Activated CD4-positive, alpha-beta T cell treated with anti-CD3 and anti-CD28 coated beads for 4 hours (primary cell): Measurements from ENCODE around the gene ADISSP.
"Not testable (repeated sequence)": the region's sequence is repeated elsewhere in the genome, so short reads cannot be mapped to it uniquely, and the experiment has no call there.

Experiments
- DNase-seq, 2 donors: peaks; one replicate each; pipeline ENCODE4 v3.0.0-alpha.2; 2020

The ADISSP gene

DNA sequence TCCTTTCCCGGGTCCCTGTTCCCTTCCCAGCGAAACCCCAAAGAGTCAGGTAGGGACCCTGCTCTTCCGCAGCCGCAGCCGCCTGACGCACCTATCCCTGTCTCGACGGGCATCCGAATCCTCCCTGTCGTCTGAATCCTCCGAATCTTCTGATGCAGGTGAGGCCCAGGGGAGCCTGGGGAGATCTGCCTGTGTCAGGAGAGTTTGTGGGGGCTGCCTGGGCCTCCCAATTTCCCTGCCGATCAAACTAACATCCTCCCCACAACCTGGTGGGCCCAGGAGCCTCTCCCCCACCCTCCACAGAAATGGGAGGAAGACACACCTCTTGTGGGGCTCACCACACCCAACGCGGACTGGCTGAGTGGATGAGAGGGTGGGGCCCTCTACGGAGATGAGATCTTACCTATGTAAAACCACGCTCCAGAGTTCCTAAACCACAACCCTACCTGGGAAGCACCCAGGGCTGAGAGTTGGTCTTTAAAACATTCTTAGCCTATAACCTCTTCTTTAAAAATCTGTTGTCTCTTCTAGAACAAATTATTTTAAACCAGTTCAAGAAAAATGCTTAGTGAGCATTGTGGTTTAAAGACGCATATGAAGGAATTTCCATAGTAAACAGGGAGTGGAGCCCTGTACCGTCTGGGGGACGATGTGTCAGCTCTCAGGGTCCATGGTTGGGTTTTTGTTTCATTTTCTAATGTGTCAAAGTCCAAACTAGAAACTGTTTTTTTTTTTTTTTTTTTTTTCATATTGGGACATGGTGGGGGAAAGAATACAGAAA lies 30.2 kb upstream of the ADISSP start:
- DNase-seq = peak; percentile 38 to 41

- no peak for DNase-seq
Measured at GRCh38 chr20:3797226-3797545, 29.6 kb upstream of the ADISSP start.

GRCh38 chr20:3796477-3797225 lies 29.1 kb upstream of the ADISSP start:
- DNase-seq = no peak

DNA sequence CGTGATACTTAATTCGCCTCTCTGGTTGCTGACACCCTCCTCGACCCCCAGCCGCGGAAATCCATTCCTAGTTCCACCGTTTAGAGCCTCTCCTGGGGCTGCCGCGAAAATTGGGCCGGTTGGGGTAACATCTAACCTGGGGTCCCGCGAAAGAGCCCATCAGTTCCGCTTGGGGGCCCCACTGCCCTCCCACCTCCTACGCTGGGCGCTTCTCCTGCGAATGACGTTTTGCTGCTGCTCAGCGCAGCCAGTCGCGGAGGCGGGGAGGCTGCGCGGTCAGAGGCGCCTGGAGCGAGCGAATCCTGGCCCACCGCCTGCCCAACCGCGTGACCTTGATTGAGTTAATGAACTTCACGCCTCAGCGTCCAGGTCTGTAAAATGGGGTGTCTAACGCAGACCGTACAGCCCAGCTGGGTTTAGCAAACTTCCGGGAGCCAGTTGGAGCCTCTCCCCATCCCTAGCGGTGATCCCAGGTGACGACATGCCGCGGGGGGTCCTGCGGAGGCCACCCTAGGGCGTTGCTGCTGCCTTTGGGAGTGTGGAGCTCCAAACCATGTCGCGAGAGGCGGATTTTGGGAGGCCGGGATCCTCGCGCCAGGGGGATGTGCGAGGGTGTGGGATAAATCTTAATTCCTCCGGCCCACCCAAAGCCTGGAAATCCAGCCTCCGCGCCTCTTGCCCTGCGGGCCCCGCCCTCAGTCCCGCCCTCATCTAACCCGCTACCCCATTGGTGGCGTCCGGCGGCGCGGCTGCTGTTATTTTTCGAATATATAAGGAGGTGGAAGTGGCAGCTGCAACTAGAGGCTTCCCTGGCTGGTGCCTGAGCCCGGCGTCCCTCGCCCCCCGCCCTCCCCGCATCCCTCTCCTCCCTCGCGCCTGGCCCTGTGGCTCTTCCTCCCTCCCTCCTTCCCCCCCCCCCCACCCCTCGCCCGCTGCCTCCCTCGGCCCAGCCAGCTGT lies 28.2 kb upstream of the ADISSP start, which contains the start of gene CDC25B:
Gene CDC25B (plus strand): TSS at position 800 of the 958 bp plus-strand sequence. CDS start 222 bp downstream, outside the sequence.
- peak; percentile 86 to 88 for DNase-seq

GRCh38 chr20:3794701-3795420 lies 27.3 kb upstream of the ADISSP start:
- no peak for DNase-seq

DNA sequence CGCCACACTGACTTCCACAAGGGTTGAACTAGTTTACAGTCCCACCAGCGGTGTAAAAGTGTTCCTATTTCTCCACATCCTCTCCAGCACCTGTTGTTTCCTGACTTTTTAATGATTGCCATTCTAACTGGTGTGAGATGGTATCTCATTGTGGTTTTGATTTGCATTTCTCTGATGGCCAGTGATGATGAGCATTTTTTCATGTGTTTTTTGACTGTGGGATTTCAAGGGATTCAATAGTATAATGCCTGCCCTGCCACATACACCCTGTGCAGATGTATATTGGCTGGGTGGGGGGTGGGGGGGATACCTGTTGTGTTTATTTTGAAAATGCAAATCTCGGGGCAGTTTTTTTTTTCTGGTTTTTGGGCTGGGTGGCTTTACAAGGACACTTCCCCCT lies 26.6 kb upstream of the ADISSP start:
- not testable (repeated sequence) for DNase-seq

- not testable (repeated sequence) for DNase-seq
Measured at GRCh38 chr20:3789201-3789600, 21.6 kb upstream of the ADISSP start.

DNA sequence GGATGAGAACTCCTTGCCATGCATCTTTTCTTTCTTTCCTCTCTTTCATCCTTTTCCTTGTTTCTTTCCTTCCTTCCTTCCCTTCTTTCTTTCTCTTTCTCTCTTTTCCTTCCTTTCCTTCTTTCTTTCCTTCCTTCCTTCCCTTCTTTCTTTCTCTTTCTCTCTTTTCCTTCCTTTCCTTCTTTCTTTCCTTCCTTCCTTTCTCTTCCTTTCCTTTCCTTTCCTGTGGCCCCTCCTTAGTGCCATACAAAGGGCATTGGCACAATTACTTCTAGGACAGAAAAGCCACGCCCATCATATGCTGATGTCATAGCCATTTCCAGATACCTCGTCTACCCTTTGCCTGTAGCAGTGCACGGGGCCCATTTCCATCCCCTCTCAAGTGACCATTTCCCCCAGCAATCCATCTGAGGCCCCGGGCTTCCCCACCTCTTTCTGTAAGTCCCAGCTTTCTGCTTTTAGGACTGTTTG lies 21.2 kb upstream of the ADISSP start:
- DNase-seq = no peak

- no peak for DNase-seq
Measured at GRCh38 chr20:3787324-3788014, 19.9 kb upstream of the ADISSP start.

DNA sequence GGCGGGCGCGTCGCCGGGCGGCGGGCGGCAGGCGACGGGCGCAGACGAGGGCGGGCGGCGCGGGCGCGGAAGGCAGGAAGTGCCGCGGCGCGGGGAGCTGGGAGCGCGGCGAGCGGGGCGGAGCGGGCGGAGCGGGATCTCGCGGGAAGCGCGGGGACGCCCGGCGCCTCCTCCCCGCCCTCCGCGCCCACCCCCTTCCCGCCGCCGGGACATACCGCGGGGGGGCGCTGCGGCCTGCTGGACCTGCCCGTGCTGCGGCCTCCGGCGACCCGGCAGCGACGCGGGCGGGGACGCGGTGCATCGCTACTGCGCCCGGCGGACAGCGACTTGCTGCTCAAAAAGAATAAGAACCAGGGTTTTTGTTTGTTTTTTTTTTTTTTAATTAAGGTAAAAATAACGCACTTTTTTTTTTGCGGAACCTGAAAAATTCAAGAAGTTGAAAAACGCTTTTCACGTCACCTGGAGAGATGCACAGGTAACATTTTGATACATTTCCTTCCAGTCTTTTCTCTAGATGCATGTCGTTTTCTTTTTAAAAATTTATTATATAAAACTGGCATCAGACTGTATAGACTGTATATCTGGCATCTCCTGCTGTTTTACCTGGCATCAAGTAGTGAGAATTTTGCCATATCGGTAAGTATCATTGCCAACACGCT lies 19.2 kb upstream of the ADISSP start, which contains the start of gene CENPB:
Gene CENPB (minus strand): TSS at position 76 of the 659 bp plus-strand sequence. CDS start 257 bp downstream, outside the sequence.
- DNase-seq = peak; percentile 87 to 89

DNA sequence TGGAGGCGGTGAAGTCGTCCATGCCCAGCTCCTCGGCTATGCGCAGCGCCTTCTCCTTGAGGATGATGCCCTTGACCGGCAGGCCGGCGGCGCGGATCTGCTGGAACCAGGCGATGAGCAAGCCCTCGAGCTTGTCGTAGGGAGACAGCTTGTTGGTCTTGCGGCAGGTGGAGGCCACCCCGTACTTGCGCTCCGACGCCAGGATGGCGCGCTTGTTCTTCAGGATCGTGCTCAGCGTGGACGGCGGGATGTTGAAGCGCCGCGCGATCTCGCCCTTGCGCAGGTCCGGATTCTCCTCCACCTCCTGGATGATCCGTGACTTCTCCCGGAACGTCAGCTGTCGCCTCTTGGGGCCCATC lies 18.6 kb upstream of the ADISSP start:
- DNase-seq = peak in 1 of 2 donors; percentile 40

GRCh38 chr20:3785240-3786125 lies 17.9 kb upstream of the ADISSP start:
- DNase-seq = no peak

DNA sequence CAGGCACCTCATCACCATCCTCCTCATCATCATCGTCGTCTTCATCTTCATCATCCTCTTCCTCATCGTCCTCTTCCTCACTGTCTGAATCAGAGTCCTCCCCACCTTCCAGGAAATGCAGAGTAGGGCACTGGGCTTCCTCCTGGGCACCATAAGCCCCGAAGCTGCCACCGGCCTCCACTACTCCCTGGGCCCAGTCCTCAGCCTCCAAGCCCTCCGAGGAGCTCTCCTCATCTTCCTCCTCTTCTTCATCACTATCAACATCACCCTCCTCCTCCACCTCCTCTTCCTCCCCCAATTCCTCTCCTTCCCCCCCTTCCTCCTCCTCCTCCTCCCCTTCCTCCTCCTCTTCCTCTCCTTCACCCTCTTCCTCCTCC lies 17.3 kb upstream of the ADISSP start:
- DNase-seq = no peak

- DNase-seq = no peak
Measured at GRCh38 chr20:3784216-3784853, 16.8 kb upstream of the ADISSP start.

DNA sequence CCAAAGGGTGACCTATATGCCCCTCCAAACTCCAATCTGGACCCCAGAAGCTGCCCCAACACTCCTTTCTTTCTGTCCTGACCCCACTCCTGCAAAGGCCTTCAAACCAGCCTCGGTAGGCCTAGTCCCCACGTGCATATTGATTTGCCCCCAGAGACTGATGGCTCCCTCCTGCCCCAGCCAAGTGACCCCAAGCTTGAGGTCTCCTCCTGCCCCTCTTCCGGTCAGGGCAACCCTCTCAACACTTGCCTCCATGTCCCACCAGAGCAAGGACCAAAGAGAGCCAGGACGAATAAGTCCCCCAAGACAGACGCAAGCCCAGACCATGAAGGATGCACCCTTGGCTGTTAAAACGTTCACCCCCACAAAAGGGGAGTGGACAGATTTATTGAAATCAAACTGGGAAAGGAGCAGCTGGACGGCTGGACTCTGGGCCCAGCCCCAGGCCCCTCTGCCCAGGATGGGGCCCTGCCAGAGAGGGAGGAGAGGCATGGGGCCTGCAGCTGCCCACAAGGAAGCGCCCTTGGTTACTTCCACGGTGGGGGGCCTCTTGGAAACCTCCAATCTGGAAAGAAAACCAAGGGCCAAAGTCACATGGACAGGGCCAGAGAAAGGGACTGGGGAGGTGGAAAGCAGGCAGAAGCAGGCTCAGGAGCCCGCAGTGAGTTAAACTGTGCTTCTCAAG lies 16.1 kb upstream of the ADISSP start:
- DNase-seq = no peak

GRCh38 chr20:3783068-3783489 lies 15.5 kb upstream of the ADISSP start:
- DNase-seq = no peak

DNA sequence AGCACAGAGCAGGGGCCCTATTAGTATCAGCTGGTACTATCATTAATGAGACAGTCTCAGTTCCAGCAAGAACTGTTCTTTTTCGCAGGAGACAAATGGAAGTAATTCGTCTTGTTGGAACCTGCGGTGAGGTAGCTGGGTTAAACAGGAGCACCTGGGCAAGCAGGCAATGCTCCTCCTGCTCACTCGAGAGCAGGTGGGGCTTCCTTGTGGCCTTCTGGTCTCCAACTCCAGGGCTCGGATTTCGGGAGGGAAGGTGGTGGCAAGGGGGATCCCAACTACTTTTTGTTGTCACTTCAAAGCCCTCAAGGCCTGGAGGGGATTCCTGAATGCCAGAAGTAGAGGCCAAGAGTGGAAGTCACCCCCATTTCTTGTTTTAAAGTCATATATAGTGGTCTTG lies 15.0 kb upstream of the ADISSP start:
- no peak for DNase-seq

- DNase-seq = peak in 1 of 2 donors; percentile 46
Measured at GRCh38 chr20:3781153-3781910, 13.8 kb upstream of the ADISSP start, which contains the start of gene SPEF1. Gene SPEF1, minus strand, starts transcription at chr20:3781448. Its CDS starts 161 bp downstream, at chr20:3781287.
